Gastrocnemius medialis (tissue), 4 donors: Measurements from ENCODE around the gene SLC1A2. TPM values are rescaled to one million over a fixed set of nuclear protein-coding genes. Genes with fewer than 3 reads are reported as not detected.

ENCODE experiments used
- ATAC-seq, 2 donors: fragments of 150-250 bp; one replicate each; pipeline ENCODE4 v1.9.1; 2016
- DNase-seq, 2 donors: peaks; one replicate each; pipeline ENCODE4 v3.0.0-alpha.2; 2019
- H3K27ac ChIP-seq, 4 donors: fragments of 200-600 bp; sonication (generic); 1 replicate in 1 of 4; 2 replicates in 3 of 4; pipeline ENCODE4 v1.5.1; 2016 to 2018; ENCODE audit warnings: mild to moderate bottlenecking in 2 of 4, moderate library complexity in 1 of 4
- H3K27me3 ChIP-seq, 3 donors: fragments of 200-600 bp; sonication (generic) in 2 of 3; 1 replicate in 1 of 3; 2 replicates in 2 of 3; pipeline versions ENCODE4 v1.5.1 to v1.6.0; 2016 to 2019; ENCODE audit warnings: mild to moderate bottlenecking in 1 of 3, moderate library complexity in 1 of 3
- H3K36me3 ChIP-seq, 2 donors: fragments of 200-600 bp; sonication (generic) in 1 of 2; one replicate each; pipeline ENCODE4 v1.5.1; 2017 to 2018
- H3K4me1 ChIP-seq, 2 donors: fragments of 200-600 bp; sonication (generic) in 1 of 2; one replicate each; pipeline ENCODE4 v1.5.1; 2016 to 2017; ENCODE audit warnings: mild to moderate bottlenecking in 2 of 2
- H3K4me3 ChIP-seq, 4 donors: fragments of 200-600 bp; sonication (generic) in 3 of 4; 1 replicate in 1 of 4; 2 replicates in 3 of 4; pipeline ENCODE4 v1.5.1; 2016 to 2019; ENCODE audit warnings: mild to moderate bottlenecking in 2 of 4
- H3K9me3 ChIP-seq, 3 donors: fragments of 200-600 bp; sonication (generic) in 2 of 3; 1 replicate in 1 of 3; 2 replicates in 2 of 3; pipeline ENCODE4 v1.5.1; 2016 to 2019
- POLR2A ChIP-seq, 2 donors: fragments of 450-650 bp; IDR thresholded peaks; one replicate each; pipeline ENCODE4 v1.6.1; 2017; ENCODE audit warnings: antibody characterized with exemption in 2 of 2, mild to moderate bottlenecking in 2 of 2, moderate library complexity in 2 of 2
- in situ Hi-C, 4 donors: fragments of 200-750 bp; cut with MboI; loops; one replicate each; pipeline versions ENCODE4 v1.15.0 to v1.8.0; 2017; ENCODE audit warnings: low sequenced_read_pairs in 4 of 4
- intact Hi-C: fragments of 100-400 bp; cut with DNase I; formaldehyde crosslinking; loops from one replicate; pipeline ENCODE4 v1.15.1; 2023; ENCODE audit warnings: low total_unique reads
- total RNA-seq, 4 donors: library from RNA; depleted of rRNA; stranded (reverse); fragments of >200 nt; gene quantifications; one replicate each; pipeline versions ENCODE4 v1.1.0 to v1.2.3, GENCODE V29; 2016
- TF ChIP-seq, protein P1 (sequence below), 5 experiments: fragments of 450-650 bp in 3 of 5; fragments of 200-600 bp in 2 of 5; sonication (generic) in 2 of 5; IDR thresholded peaks in 4 of 5; conservative IDR thresholded peaks in 1 of 5; 1 replicate in 4 of 5; 2 replicates in 1 of 5; pipeline ENCODE4 v1.5.1; 2016 to 2019; ENCODE audit warnings: antibody characterized with exemption in 5 of 5, mild to moderate bottlenecking in 3 of 5, moderate library complexity in 3 of 5

SLC1A2 gene
- total RNA-seq, 4 donors from 2014 or later, result 0.15 to 1.1 (median 0.52) TPM

DNA sequence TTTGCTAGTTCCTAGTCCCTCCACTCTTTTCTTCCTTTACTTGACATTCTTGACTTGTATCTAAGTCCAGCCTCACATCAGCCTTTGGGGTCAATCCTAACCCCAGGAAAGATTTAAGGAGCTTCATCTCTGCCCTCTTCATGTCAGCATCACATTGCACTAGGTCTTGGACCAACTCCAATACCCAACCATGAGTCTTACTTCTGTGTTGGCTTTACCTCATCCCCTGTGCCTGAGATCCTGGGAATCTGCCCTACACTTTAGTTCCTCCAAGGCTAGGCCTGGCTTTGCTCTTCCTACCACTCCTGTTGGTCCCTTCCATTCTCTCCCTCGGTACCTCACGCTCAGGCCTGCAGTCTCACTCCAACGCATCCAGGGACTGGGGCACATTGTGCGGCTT, 117.0 kb downstream of the SLC1A2 start:
- no peak for TF ChIP-seq POLR2A (IDR thresholded peaks at IDR 0.05)
- TF ChIP-seq, protein P1, sequence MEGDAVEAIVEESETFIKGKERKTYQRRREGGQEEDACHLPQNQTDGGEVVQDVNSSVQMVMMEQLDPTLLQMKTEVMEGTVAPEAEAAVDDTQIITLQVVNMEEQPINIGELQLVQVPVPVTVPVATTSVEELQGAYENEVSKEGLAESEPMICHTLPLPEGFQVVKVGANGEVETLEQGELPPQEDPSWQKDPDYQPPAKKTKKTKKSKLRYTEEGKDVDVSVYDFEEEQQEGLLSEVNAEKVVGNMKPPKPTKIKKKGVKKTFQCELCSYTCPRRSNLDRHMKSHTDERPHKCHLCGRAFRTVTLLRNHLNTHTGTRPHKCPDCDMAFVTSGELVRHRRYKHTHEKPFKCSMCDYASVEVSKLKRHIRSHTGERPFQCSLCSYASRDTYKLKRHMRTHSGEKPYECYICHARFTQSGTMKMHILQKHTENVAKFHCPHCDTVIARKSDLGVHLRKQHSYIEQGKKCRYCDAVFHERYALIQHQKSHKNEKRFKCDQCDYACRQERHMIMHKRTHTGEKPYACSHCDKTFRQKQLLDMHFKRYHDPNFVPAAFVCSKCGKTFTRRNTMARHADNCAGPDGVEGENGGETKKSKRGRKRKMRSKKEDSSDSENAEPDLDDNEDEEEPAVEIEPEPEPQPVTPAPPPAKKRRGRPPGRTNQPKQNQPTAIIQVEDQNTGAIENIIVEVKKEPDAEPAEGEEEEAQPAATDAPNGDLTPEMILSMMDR (IDR thresholded peaks at IDR 0.05 in 4 of 5, conservative IDR thresholded peaks at IDR 0.05 in 1 of 5), result no peak
- no peaks in the 10 kb centered on the region for H3K36me3 ChIP-seq
- DNase-seq, result no peak
- no peaks in the 10 kb centered on the region for H3K4me1 ChIP-seq
- peak overlapping the region in 1 of 4 donors; percentile 52 for H3K27ac ChIP-seq
- no peak overlapping the region for H3K4me3 ChIP-seq
- no peaks in the 10 kb centered on the region for H3K9me3 ChIP-seq
- intact Hi-C loops, result no loop called here
- H3K27me3 ChIP-seq, result no peaks in the 10 kb centered on the region
- in situ Hi-C loops, result no loop called here
- ATAC-seq, result no peak

DNA sequence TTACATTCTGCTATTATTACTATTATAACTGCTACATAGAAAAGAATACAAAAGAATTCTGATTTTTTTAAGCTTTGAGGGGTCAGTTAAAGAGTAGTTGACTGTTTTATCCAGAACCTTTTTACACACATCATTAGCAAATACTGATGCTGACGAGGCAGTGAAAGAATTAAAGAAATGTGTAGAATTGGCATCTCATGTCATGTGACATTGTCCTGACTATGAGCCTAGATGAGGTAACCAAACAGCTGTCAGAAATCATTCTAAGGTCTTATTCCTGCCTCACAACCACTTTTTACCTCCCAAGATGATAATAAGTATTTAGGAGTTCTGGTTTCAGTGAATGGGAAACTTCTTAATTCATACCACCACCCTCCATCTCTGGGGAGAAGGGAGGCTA, 121.0 kb downstream of the SLC1A2 start:
- no peak for TF ChIP-seq POLR2A (IDR thresholded peaks at IDR 0.05)
- TF ChIP-seq, protein P1 (IDR thresholded peaks at IDR 0.05 in 4 of 5, conservative IDR thresholded peaks at IDR 0.05 in 1 of 5), result no peak
- H3K4me1 ChIP-seq, result no peaks in the 10 kb centered on the region
- H3K9me3 ChIP-seq, result no peaks in the 10 kb centered on the region
- ATAC-seq (no peak), DNase-seq (no peak)
- H3K4me3 ChIP-seq, result no peak overlapping the region
- intact Hi-C loops, result no loop called here
- no peak overlapping the region for H3K27ac ChIP-seq
- H3K27me3 ChIP-seq, result no peaks in the 10 kb centered on the region
- H3K36me3 ChIP-seq, result no peaks in the 10 kb centered on the region
- in situ Hi-C loops, result no loop called here

DNA sequence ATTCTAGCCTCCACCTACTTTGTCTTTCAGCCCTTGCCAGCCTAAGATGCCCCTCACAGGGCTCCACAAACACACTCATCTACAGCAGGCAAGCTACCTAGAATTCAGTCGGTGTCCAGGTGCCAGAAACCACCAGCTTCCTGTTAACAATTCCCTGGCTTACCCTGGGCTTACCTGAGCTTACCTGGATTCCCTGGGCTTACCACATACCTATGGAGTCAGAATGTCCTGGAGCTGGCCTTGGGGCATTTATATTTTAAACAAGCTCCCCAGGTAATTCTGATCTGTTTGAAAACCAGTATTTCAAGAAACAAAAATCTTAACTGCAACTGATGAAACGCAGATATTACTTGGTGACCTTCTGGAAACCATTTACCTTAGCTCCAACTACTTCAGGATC, 123.6 kb downstream of the SLC1A2 start:
- Histone ChIP-seq H3K27ac (no peak overlapping the region), H3K4me1 (no peaks in the 10 kb centered on the region), H3K4me3 (no peak overlapping the region), H3K36me3 (no peaks in the 10 kb centered on the region), H3K9me3 (no peaks in the 10 kb centered on the region), H3K27me3 (no peaks in the 10 kb centered on the region)
- TF ChIP-seq, protein P1 (IDR thresholded peaks at IDR 0.05 in 4 of 5, conservative IDR thresholded peaks at IDR 0.05 in 1 of 5), result no peak
- TF ChIP-seq POLR2A (IDR thresholded peaks at IDR 0.05), result no peak
- DNase-seq (no peak), ATAC-seq (no peak)
- intact Hi-C loops, result no loop called here
- in situ Hi-C loops, result no loop called here

DNA sequence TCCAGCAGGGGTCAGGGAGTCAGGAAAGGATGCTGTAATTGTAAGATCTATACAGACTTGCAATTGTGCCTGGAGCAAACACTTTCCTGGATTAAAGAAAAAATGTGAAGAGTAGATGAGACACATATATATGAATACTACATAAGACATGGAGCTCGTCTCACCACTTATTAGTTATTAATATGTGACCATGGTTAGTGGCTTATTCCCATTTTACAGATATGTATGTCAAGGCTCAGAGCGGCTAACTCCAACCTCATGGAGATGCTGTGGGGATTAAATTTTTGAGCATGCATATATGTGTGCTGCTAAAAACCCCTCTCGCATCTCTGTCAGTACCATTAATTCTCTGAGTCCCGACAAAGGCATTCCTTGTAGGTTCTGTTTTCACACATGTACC, 125.7 kb downstream of the SLC1A2 start:
- intact Hi-C loops, result no loop called here
- in situ Hi-C loops, result no loop called here
- no peaks in the 10 kb centered on the region for H3K9me3 ChIP-seq
- no peaks in the 10 kb centered on the region for H3K4me1 ChIP-seq
- H3K27me3 ChIP-seq, result no peaks in the 10 kb centered on the region
- DNase-seq (no peak), ATAC-seq (no peak)
- H3K27ac ChIP-seq, result no peak overlapping the region
- H3K4me3 ChIP-seq, result no peak overlapping the region
- no peaks in the 10 kb centered on the region for H3K36me3 ChIP-seq
- no peak for TF ChIP-seq POLR2A (IDR thresholded peaks at IDR 0.05)
- TF ChIP-seq, protein P1 (IDR thresholded peaks at IDR 0.05 in 4 of 5, conservative IDR thresholded peaks at IDR 0.05 in 1 of 5), result no peak

DNA sequence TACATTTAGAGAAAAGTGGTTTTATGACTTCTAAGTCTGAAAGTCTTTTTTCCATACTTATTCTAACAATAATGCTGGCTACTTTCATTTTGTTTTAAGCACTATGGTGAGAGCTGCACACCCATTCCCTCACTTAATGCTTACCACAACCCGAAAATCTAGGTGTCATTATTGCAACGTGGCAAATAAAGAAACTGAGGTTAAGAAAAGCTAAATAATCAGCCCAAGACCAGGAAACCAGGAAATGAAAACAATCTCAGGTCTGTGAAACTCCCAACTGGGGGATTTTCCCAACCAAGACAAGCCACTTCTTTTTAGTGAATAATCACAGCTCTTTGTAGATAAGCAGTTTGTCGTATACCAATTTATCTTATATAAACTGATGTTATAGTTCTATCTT, 126.3 kb downstream of the SLC1A2 start:
- Histone ChIP-seq H3K36me3 (no peaks in the 10 kb centered on the region), H3K4me1 (no peaks in the 10 kb centered on the region), H3K9me3 (no peaks in the 10 kb centered on the region), H3K27ac (no peak overlapping the region), H3K4me3 (no peak overlapping the region), H3K27me3 (no peaks in the 10 kb centered on the region)
- TF ChIP-seq POLR2A (IDR thresholded peaks at IDR 0.05), result no peak
- TF ChIP-seq, protein P1 (IDR thresholded peaks at IDR 0.05 in 4 of 5, conservative IDR thresholded peaks at IDR 0.05 in 1 of 5), result no peak
- DNase-seq (no peak), ATAC-seq (no peak)
- in situ Hi-C loops, result no loop called here
- intact Hi-C loops, result no loop called here
